GM19328 (cell line): ENCODE measurements around the gene HBD.
"Not testable (repeated sequence)": the region's sequence is repeated elsewhere in the genome, so short reads cannot be mapped to it uniquely, and the experiment has no call there.

Experiments used
- ATAC-seq: cut with Tn5 transposase; IDR thresholded peaks from one replicate; pipeline ENCODE4 v1.9.1; 2021; ENCODE audit warnings: mild to moderate bottlenecking, moderate library complexity; ENCODE audit not compliant: unreplicated experiment

The HBD gene

DNA sequence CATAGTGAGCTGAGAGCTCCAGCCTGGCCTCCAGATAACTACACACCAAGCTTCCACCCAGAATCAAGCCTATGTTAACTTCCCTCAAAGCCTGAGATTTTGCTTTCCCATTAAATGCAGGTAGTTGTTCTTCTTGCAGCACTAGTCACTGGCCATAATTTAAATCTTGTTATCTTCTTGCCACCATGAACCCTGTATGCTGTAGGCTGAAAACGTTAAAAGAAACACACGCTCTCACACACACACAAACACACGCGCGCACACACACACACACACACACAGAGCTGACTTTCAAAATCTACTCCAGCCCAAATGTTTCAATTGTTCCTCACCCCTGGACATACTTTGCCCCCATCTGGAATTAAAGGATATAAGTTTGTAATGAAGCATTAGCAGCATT is 19.2 kb upstream of the HBD start:
- ATAC-seq: not testable (repeated sequence)

DNA sequence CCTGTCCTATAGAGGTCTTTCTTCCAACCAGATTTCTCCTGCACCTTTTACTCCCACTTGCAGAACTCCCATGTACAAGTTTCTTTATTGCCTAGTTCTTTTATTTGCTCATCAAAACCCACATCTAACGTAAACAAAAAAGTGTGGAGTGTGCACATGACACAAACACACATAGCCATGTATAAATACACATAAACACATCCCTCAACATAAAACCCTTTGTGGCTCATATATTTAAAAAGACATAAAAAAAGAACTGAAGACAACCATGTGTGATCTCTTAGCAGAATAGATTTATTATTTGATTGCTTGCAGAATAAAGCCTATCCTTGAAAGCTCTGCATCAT is 18.6 kb upstream of the HBD start:
- ATAC-seq: no peak

DNA sequence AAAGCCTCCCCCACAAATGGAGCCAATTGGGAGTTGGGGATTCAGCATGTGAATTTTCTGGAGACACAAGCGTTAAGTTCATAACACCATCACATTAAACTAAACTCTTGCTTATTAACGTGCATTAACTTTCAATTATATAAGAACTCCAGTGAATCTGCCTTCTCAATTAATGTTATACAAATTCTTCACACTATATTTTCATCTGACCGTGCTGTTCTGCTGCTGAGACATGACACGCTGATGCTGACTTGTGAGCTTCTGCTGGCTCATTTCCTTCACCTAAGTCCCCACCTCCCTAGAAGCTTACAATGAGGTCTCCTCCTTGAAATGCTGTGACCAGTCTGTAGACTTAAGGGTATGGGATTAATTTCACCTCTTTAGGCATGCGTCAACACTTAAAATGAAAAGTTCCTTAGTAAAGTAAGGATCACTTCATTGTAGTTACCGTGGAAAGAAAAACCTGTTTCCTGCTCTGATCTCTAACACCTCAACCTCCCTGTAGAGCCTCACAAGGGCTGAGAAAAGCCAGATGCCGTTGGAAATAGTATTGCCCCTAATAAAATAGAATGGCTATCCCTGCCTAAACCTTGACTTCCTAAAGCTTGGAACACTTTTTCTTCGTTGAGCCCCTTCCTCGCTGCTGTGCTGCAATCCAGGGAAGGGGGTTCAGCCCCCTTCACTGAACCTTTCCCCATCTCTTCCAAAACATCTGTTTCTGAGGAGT is 18.1 kb upstream of the HBD start:
- no peak for ATAC-seq

DNA sequence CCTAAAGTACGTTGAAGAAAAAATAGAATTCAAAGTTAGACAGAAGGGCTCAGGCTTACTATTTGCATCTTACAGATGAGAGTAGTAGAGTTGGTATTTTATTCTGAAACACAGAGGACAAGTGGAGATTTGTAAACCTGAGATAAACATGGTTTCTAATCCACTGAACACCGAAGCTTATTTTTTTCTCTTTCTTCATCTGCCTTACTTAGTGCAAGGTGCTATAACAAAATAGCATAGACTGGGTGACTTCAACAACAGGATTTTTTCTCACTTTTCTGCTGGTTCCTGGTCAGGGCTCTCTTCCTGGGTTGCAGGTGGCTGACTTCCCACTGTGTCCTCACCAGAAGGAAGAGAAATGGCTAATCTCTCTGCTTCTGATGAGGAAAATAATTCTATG is 17.5 kb upstream of the HBD start:
- ATAC-seq: no peak

DNA sequence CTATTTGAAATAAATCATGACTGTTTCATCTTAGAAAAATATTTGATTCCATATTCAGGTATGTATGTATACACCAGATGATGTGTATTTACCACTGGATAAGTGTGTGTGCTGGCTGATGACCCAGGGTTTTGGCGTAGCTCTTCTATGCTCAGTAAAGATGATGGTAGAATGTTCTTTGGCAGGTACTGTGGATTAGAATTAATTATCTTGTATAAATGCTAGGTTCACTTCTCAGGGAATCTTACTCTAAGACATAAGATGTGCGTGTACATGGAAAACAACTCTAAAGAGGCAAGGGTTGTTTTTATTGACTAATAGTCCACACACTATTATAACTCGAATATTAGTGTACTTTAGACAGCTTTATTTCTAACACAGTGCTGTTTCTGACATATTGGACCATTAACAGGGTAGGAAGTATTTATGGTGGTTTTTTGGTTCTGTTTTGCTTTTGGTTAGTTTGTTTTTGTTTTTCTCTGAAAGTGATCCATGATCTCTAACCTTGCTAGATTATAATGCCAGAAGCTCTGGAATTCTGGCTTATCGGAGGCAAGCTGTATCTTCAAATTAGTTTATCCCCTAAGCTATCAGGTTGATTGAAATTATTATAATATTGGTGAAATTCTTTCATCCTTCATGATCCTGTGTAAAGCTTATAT is 16.4 kb upstream of the HBD start:
- ATAC-seq: no peak

DNA sequence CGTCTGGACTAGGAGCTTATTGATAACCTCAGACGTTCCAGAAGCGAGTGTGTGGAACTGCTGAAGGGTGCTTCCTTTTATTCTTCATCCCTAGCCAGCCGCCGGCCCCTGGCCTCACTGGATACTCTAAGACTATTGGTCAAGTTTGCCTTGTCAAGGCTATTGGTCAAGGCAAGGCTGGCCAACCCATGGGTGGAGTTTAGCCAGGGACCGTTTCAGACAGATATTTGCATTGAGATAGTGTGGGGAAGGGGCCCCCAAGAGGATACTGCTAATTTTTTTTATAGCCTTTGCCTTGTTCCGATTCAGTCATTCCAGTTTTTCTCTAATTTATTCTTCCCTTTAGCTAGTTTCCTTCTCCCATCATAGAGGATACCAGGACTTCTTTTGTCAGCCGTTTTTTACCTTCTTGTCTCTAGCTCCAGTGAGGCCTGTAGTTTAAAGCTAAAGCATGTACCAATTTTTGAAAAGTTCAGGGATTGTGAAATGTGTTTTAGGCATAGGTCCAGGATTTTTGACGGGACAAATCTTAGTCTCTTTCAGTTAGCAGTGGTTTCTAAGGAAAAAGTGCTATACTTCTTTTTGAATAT is 15.6 kb upstream of the HBD start, which contains the start of gene HBG1:
TSS of gene HBG1 (minus strand) at position 51 of the 590 bp plus-strand sequence. CDS start 53 bp downstream, outside the sequence.
- not testable (repeated sequence) for ATAC-seq

DNA sequence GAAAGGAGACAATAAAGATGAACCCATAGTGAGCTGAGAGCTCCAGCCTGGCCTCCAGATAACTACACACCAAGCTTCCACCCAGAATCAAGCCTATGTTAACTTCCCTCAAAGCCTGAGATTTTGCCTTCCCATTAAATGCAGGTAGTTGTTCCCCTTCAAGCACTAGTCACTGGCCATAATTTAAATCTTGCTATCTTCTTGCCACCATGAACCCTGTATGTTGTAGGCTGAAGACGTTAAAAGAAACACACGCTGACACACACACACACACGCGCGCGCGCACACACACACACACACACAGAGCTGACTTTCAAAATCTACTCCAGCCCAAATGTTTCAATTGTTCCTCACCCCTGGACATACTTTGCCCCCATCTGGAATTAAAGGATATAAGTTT is 14.2 kb upstream of the HBD start:
- ATAC-seq: not testable (repeated sequence)

DNA sequence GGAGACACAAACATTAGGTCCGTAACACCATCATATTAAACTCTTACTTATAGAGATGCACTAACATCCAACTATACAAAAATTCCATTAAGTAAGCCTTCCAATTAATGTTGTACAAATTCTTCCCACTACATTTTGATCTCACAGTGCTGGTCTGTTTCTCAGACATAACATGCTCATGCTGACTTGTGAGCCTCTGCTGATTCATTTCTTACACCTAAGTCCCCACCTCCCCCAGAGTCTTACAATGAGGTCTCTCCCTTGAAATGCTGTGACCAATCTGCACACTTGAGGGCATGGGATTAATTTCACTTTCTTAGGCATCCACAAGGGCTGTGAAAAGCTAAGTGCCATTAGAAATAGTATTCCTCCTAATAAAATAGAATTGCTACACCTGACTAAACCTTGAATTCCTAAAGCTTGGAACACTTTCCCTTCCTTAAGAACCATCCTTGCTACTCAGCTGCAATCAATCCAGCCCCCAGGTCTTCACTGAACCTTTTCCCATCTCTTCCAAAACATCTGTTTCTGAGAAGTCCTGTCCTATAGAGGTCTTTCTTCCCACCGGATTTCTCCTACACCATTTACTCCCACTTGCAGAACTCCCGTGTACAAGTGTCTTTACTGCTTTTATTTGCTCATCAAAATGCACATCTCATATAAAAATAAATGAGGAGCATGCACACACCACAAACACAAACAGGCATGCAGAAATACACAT is 13.3 kb upstream of the HBD start:
- no peak for ATAC-seq

DNA sequence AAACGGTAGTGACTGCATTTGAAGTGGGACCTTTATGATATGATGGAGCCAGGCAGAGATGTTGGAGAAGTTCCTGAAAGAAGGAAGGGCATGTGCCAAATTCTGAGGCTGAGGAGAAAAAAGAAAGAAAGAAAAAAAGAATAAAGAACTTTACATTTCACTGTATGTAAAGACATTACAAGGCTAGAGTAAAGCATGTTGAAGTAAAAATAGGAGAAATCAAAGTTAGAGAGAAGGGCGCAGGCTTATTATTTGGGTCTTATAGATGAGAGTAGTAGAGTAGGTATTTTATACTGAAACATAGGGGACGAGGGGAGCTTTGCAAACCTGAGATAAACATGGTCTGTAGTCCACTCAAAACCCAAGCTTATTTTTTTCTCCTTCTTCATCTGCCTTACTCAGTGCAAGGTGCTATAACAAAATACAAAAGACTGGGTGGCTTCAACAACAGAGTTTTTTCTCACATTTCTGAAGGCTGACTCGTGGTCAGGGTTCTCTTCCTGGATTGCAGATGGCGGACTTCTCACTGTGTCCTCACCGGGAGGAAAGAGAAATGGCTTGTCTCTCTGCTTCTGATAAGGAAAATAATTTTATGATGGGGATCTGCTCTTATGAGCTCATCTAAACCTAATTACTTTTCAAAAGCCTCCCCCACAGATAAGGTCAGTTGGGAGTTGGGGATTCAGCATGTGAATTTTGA is 12.6 kb upstream of the HBD start:
- no peak for ATAC-seq

DNA sequence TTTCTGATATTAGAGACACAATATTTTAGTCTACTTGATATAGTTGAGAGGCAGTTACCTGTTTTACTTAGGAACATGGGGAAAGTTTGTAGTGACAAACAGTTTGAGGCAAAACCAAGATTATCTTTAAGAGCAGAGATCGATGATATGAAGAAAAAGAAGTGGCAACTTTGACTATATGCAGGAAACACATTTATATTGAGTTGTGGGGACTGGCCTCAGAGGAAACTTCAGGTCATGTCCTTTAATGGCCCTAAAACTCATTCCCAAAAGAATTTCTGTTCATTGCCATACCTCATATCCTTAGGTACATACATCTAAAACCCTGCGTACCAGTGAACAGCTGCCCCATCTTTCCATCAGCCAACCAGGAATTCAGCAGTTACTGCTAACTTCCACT is 10.9 kb upstream of the HBD start:
- ATAC-seq: no peak

DNA sequence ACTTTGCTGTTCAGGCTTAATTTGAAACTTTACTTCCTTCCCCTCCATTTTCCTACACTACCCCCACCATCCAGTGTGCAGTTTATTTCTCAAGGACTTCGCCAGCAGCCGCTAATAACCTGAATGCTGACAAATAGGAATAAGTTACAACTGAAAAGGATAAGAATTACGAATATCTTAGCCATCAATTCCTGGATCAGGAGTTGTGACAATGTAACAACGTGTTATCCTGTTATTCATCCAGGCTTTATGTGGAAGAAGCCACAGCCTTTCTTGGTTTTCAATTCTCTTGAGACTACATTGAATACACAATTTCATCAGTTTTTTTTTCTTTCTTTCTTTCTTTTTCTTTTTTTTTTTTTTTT is 9.5 kb upstream of the HBD start:
- no peak for ATAC-seq

DNA sequence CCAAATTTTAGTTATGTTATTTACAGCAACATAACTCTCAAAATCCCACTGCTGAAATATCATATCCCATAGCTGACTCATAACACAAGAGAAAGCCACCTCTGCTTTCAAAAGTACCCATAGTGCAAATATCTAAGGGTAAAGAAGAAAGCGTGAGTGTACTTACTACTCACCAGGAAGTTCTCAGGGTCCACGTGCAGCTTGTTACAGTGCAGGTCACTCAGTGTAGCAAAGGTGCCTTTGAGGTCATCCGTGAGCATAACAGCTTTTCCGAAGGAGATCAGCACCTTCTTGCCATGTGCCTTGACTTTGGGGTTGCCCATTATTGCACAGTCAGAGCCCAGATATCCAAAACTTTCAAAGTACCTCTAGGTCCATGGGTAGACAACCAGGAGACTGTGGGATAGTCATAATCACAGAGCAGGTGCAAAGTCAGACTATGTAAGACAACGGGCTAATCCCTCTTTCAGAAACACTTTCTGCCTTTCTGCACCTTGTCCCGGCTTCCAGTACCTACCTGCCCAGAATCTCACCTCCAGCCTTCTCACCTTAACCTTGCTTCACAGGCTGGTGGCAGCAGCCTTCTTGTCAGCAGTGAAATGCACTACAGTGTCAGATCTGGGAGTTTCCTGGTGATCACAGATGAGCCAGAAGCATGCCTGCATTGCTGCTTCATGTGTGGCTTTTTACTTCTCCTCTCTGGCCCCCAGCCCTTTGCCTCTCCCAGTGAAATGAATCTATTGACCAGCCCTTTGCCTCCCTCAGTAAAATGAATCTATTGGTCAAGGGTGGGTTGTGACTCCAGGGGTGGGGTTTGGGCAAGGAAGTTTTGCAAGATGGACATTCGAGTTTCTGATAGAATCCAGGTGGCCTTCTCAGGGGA is 8.9 kb upstream of the HBD start:
- ATAC-seq: no peak

DNA sequence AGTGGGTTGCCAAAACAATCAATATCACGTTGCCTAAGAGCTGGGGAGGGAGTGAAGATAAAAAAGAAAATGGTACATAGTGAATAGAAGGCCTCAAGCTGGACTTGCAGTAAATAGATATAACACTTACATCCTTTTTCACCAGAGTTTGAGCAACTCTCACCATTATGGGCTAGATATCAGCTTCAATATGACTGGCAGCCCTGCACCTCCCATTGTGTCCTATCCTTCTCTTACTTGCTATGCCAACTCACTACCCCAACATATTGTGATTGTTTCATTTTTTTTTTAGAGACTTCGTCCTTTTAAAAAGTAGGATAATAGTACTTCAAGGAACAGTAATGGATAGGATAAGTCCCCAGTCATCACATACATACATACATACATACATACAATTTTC is 7.9 kb upstream of the HBD start:
- ATAC-seq: no peak

DNA sequence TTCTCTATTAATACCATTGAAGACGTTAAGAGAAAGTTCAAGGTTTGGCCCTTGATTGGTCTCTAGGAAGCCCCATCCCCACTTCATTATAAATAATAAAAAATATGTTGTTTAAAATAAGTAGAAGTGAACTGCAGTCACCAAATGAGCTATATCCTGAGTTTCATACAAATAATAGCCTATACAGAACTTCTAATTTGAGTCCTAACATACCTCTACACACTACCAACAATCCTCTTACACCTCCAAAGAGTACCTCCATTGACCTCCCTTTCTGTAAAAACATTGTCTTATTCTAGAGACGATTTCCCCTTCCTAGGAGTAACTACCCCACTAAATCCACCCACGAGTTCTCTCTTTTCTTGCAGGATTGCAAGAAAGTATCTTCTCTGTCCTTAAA is 7.2 kb upstream of the HBD start:
- ATAC-seq: no peak

DNA sequence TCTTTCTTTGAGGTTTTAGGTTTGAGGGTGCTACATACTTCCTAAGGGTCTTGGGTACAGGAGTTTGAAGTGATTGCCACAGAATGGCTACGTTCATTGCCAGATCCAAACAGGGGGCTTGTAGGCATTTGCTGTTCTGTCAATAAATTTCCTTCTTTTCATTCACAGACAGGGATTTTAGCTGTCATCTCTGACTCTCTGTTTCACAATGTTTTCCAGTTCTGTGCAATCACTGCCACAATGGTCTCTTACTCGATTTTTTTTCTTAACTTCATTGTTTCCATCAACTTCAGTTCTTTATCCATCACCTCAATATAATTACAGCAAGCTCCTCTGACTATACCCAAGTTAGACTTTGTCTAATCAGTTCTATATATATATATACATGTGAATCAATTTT is 6.2 kb upstream of the HBD start:
- ATAC-seq: no peak

DNA sequence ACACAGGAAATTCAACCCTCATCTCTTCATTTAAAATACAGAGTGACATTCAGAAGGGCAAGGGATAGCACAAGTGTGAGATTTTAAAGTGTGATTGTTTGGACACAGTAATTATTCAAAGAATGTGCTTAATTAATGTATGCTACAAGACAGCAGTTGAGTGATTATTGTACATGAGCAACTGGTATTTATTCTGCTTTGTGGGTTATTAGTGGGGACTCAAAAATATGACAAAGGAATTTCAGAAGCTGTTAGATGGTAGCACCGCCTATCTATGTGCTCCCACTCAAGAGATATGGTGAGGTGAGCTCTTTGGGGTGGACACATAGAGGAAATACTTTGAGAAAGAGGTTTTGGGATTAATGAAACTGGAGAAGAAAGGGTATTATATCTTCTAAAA is 5.8 kb upstream of the HBD start:
- no peak for ATAC-seq

DNA sequence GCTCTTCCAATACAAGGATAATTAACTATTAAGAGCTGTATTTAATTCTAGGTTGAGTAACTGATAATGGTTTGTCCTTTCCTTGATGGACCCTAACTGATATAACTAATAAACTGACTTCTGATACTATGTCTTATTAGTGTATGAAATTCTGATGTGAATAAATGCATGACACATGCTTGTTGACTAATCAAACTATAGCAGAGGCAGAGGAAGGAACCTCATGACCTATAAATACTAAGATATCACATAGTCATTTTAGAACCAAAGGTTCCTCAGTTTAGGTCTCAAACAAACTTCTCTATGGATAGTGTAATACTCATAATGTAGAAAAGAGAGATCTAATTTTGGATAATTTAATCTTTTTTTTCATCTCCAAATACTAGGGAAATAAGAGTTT is 4.8 kb upstream of the HBD start:
- no peak for ATAC-seq

DNA sequence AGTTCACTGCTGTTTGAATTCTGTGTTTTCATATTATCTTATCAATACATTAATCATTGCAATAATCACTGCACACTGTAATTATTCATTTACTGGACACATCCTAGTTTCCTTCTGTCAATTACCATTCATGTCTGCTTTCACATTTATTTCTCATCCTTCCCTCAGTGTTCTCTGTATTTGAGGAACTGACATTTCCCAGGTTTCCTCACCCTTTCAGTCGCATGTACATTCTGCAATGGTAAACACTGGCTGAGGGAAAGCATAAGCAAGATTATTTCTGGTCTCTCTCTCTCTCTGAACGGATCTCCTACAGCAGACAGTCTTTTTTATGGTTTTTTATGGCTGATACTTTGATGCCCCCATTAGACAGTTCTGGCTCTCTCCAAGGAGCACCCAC is 4.2 kb upstream of the HBD start:
- no peak for ATAC-seq

DNA sequence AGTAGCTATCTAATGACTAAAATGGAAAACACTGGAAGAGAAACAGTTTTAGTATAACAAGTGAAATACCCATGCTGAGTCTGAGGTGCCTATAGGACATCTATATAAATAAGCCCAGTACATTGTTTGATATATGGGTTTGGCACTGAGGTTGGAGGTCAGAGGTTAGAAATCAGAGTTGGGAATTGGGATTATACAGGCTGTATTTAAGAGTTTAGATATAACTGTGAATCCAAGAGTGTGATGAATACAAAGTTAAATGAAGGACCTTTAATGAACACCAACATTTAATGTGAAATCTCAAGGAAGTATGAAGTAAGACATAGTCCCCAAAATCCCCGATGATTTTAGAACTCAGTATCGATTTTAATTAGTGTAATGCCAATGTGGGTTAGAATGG is 3.1 kb upstream of the HBD start:
- no peak for ATAC-seq

DNA sequence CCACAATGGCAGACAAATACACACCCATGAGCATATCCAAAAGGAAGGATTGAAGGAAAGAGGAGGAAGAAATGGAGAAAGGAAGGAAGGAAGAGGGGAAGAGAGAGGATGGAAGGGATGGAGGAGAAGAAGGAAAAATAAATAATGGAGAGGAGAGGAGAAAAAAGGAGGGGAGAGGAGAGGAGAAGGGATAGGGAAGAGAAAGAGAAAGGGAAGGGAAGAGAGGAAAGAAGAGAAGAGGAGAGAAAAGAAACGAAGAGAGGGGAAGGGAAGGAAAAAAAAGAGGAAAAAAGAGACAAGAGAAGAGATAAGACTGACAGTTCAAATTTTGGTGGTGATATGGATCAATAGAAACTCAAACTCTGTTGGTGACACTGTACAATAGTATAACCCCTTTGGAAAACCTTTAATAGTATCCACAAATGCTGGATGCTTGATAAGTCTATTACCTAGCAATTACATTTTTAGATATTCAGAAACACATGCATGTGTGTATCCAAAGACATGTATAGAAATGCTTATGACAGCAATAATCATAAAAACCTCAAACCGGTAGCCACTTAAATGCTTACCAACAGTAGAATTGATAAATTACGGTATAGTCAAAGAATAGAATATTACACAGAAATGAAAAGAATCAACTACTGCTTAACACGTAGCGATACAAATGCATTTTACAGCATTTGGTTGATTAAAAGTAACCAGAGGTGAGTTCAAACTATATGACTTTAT is 1.2 kb upstream of the HBD start:
- no peak for ATAC-seq
